Measurements from ENCODE around the gene HEXB. TPM values are rescaled to one million over a fixed set of nuclear protein-coding genes. Genes with fewer than 3 reads are reported as not detected.

HEXB gene
- polyA plus RNA-seq, 1 donor from 2014 or later = 23.1 TPM

GRCh38 chr5:74664551-74664950 lies 20.5 kb upstream of the HEXB start:
- Histone ChIP-seq H3K9me2 (ENCODE audit: insufficient read depth, low read length) (no peaks in the 10 kb centered on the region), H2AFZ (ENCODE audit: low read depth, low read length) (no peak overlapping the region), H3K4me3 (ENCODE audit: low read length) (no peak overlapping the region)

GRCh38 chr5:74665273-74665672 lies 19.8 kb upstream of the HEXB start:
- H3K27me3 ChIP-seq (ENCODE audit: insufficient read depth, low read depth, low read length) = no peaks in the 10 kb centered on the region
- H4K20me1 ChIP-seq (ENCODE audit: insufficient read depth) = no peaks in the 10 kb centered on the region
- no peaks in the 10 kb centered on the region for H3K9me2 ChIP-seq (ENCODE audit: insufficient read depth, low read length)
- no peak for TF ChIP-seq TAF1 (IDR thresholded peaks at IDR 0.05; ENCODE audit: low read depth)
- TF ChIP-seq POLR2AphosphoS5 (IDR thresholded peaks at IDR 0.05) = no peak
- no peak for TF ChIP-seq MXI1 (conservative IDR thresholded peaks at IDR 0.05; ENCODE audit: poor library complexity, severe bottlenecking)
- no peak overlapping the region for H3K4me2 ChIP-seq (ENCODE audit: low read length)
- no peak overlapping the region for H2AFZ ChIP-seq (ENCODE audit: low read depth, low read length)
- H3K9ac ChIP-seq (ENCODE audit: low read length) = no peak overlapping the region
- H3K9me3 ChIP-seq (ENCODE audit: low read length) = no peaks in the 10 kb centered on the region
- H3K36me3 ChIP-seq (ENCODE audit: insufficient read depth, low read length) = no peaks in the 10 kb centered on the region
- H3K27ac ChIP-seq (ENCODE audit: low read length) = peak overlapping the region; percentile 22
- no peaks in the 10 kb centered on the region for H3F3A ChIP-seq (ENCODE audit: insufficient read depth, low read length, poor library complexity, severe bottlenecking)
- no peaks in the 10 kb centered on the region for H3K79me2 ChIP-seq (replicated peaks; ENCODE audit: insufficient read depth, low read length)
- H3K4me3 ChIP-seq (ENCODE audit: low read length) = no peak overlapping the region

More at GRCh38 chr5:74664551-74664950, 20.5 kb upstream of the HEXB start:
- H3K4me2 ChIP-seq (ENCODE audit: low read length) = no peak overlapping the region
- H3K27ac ChIP-seq (ENCODE audit: low read length) = no peak overlapping the region
- no peaks in the 10 kb centered on the region for H3K27me3 ChIP-seq (ENCODE audit: insufficient read depth, low read depth, low read length)
- no peak overlapping the region for H3K9ac ChIP-seq (ENCODE audit: low read length)
- no peaks in the 10 kb centered on the region for H3K36me3 ChIP-seq (ENCODE audit: insufficient read depth, low read length)
- no peaks in the 10 kb centered on the region for H4K20me1 ChIP-seq (ENCODE audit: insufficient read depth)
- H3F3A ChIP-seq (ENCODE audit: insufficient read depth, low read length, poor library complexity, severe bottlenecking) = no peaks in the 10 kb centered on the region
- TF ChIP-seq RAD21 (conservative IDR thresholded peaks at IDR 0.05) (no peak), TAF1 (IDR thresholded peaks at IDR 0.05; ENCODE audit: low read depth) (no peak), MXI1 (conservative IDR thresholded peaks at IDR 0.05; ENCODE audit: poor library complexity, severe bottlenecking) (no peak), EP300 (conservative IDR thresholded peaks at IDR 0.05; ENCODE audit: poor library complexity, severe bottlenecking) (no peak), SMC3 (conservative IDR thresholded peaks at IDR 0.05; ENCODE audit: poor library complexity) (no peak), POLR2AphosphoS5 (IDR thresholded peaks at IDR 0.05) (no peak)
- TF ChIP-seq, protein P1, sequence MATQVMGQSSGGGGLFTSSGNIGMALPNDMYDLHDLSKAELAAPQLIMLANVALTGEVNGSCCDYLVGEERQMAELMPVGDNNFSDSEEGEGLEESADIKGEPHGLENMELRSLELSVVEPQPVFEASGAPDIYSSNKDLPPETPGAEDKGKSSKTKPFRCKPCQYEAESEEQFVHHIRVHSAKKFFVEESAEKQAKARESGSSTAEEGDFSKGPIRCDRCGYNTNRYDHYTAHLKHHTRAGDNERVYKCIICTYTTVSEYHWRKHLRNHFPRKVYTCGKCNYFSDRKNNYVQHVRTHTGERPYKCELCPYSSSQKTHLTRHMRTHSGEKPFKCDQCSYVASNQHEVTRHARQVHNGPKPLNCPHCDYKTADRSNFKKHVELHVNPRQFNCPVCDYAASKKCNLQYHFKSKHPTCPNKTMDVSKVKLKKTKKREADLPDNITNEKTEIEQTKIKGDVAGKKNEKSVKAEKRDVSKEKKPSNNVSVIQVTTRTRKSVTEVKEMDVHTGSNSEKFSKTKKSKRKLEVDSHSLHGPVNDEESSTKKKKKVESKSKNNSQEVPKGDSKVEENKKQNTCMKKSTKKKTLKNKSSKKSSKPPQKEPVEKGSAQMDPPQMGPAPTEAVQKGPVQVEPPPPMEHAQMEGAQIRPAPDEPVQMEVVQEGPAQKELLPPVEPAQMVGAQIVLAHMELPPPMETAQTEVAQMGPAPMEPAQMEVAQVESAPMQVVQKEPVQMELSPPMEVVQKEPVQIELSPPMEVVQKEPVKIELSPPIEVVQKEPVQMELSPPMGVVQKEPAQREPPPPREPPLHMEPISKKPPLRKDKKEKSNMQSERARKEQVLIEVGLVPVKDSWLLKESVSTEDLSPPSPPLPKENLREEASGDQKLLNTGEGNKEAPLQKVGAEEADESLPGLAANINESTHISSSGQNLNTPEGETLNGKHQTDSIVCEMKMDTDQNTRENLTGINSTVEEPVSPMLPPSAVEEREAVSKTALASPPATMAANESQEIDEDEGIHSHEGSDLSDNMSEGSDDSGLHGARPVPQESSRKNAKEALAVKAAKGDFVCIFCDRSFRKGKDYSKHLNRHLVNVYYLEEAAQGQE (IDR thresholded peaks at IDR 0.05; ENCODE audit: borderline replicate concordance) = no peak
- TF ChIP-seq, protein P2, sequence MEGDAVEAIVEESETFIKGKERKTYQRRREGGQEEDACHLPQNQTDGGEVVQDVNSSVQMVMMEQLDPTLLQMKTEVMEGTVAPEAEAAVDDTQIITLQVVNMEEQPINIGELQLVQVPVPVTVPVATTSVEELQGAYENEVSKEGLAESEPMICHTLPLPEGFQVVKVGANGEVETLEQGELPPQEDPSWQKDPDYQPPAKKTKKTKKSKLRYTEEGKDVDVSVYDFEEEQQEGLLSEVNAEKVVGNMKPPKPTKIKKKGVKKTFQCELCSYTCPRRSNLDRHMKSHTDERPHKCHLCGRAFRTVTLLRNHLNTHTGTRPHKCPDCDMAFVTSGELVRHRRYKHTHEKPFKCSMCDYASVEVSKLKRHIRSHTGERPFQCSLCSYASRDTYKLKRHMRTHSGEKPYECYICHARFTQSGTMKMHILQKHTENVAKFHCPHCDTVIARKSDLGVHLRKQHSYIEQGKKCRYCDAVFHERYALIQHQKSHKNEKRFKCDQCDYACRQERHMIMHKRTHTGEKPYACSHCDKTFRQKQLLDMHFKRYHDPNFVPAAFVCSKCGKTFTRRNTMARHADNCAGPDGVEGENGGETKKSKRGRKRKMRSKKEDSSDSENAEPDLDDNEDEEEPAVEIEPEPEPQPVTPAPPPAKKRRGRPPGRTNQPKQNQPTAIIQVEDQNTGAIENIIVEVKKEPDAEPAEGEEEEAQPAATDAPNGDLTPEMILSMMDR (IDR thresholded peaks at IDR 0.05; ENCODE audit: poor library complexity, severe bottlenecking) = no peak
- no peaks in the 10 kb centered on the region for H3K79me2 ChIP-seq (replicated peaks; ENCODE audit: insufficient read depth, low read length)
- H3K9me3 ChIP-seq (ENCODE audit: low read length) = no peaks in the 10 kb centered on the region

- Histone ChIP-seq H3K27me3 (ENCODE audit: insufficient read depth, low read depth, low read length) (no peaks in the 10 kb centered on the region), H3K9me3 (ENCODE audit: low read length) (no peaks in the 10 kb centered on the region), H2AFZ (ENCODE audit: low read depth, low read length) (no peak overlapping the region), H3K27ac (ENCODE audit: low read length) (peak overlapping the region; percentile 22), H3K4me3 (ENCODE audit: low read length) (no peak overlapping the region), H3K9me2 (ENCODE audit: insufficient read depth, low read length) (no peaks in the 10 kb centered on the region), H4K20me1 (ENCODE audit: insufficient read depth) (no peaks in the 10 kb centered on the region), H3F3A (ENCODE audit: insufficient read depth, low read length, poor library complexity, severe bottlenecking) (no peaks in the 10 kb centered on the region), H3K9ac (ENCODE audit: low read length) (no peak overlapping the region), H3K79me2 (replicated peaks; ENCODE audit: insufficient read depth, low read length) (no peaks in the 10 kb centered on the region), H3K36me3 (ENCODE audit: insufficient read depth, low read length) (no peaks in the 10 kb centered on the region), H3K4me2 (ENCODE audit: low read length) (no peak overlapping the region)
- TF ChIP-seq, protein P2 (IDR thresholded peaks at IDR 0.05; ENCODE audit: poor library complexity, severe bottlenecking) = no peak
- TF ChIP-seq POLR2AphosphoS5 (IDR thresholded peaks at IDR 0.05) = no peak
- TF ChIP-seq SMC3 (conservative IDR thresholded peaks at IDR 0.05; ENCODE audit: poor library complexity) = no peak
- TF ChIP-seq EP300 (conservative IDR thresholded peaks at IDR 0.05; ENCODE audit: poor library complexity, severe bottlenecking) = no peak
- TF ChIP-seq MXI1 (conservative IDR thresholded peaks at IDR 0.05; ENCODE audit: poor library complexity, severe bottlenecking) = no peak
- TF ChIP-seq EZH2 (IDR thresholded peaks at IDR 0.05; ENCODE audit: borderline replicate concordance, insufficient read depth, low read length, poor library complexity, severe bottlenecking) = no peak
- no peak for TF ChIP-seq TAF1 (IDR thresholded peaks at IDR 0.05; ENCODE audit: low read depth)
Measured at GRCh38 chr5:74665816-74666215, 19.2 kb upstream of the HEXB start.

All from neural cell (in vitro differentiated cells).